ENCODE data around the gene ARHGAP27. TPM values are rescaled to one million over a fixed set of nuclear protein-coding genes. Genes with fewer than 3 reads are reported as not detected.
A peak's percentile ranks its signal among the peaks of the same experiment; 100 is the strongest.

Gene ARHGAP27
- total and polyA plus RNA-seq, 8 donors, result 7.7 to 390 (median 45.5) TPM

GRCh38 chr17:45385331-45385997 is 47.2 kb downstream of the ARHGAP27 start:
- Histone ChIP-seq H3K27ac (peak overlapping the region; percentile 12 to 68 (median 55)), H3K4me1 (peaks cover 15 to 37% (median 26%) of the 10 kb centered on the region in 4 donors), H3K36me3 (no peaks in the 10 kb centered on the region), H3K9me3 (no peaks in the 10 kb centered on the region), H3K4me3 (no peak overlapping the region), H3K27me3 (peaks cover 0 to 12% (median 0%) of the 10 kb centered on the region in 3 donors)
- TF ChIP-seq POLR2A (IDR thresholded peaks at IDR 0.05) (no peak), POLR2AphosphoS5 (IDR thresholded peaks at IDR 0.05) (peak in 2 of 3 donors; percentile 17 to 65), EP300 (IDR thresholded peaks at IDR 0.05) (no peak), CTCF (IDR thresholded peaks at IDR 0.05) (peak in 5 of 7 experiments; percentile 89 to 98 (median 98))
- DNase-seq, result peak; percentile 93 to 95
- intact Hi-C loops (cut with DNase I; ENCODE audit: low total_unique reads), result loop anchor here (5.0 to 10.0 kb wide), 2 partner anchors 61 to 163 kb away; partner anchors contain the start of gene FMNL1
- 4 to 12% (median 8%) methylated on average over 10 to 13 of the region's 13 CpGs for WGBS, 5 donors

- H3K36me3 ChIP-seq, result no peaks in the 10 kb centered on the region
- H3K4me3 ChIP-seq, result no peak overlapping the region
- intact Hi-C loops (cut with DNase I; ENCODE audit: low total_unique reads), result loop anchor here (5.0 to 10.0 kb wide), 3 partner anchors 60 to 163 kb away; partner anchors contain the start of gene FMNL1
- DNase-seq, result no peak
- no peak for TF ChIP-seq POLR2A (IDR thresholded peaks at IDR 0.05)
- TF ChIP-seq EP300 (IDR thresholded peaks at IDR 0.05), result no peak
- no peak for TF ChIP-seq POLR2AphosphoS5 (IDR thresholded peaks at IDR 0.05)
- no peak for TF ChIP-seq CTCF (IDR thresholded peaks at IDR 0.05)
- WGBS, 5 donors, result 65 to 74% (median 67%) methylated on average over 20 of the region's 20 CpGs
- H3K27me3 ChIP-seq, result peaks cover 0 to 12% (median 0%) of the 10 kb centered on the region in 3 donors
- H3K27ac ChIP-seq, result peak overlapping the region in 3 of 5 donors; percentile 42 to 55 (median 53)
- H3K4me1 ChIP-seq, result peaks cover 15 to 38% (median 28%) of the 10 kb centered on the region in 4 donors
- H3K9me3 ChIP-seq, result no peaks in the 10 kb centered on the region
Observed at GRCh38 chr17:45384789-45385262, 47.8 kb downstream of the ARHGAP27 start.

- TF ChIP-seq CTCF (IDR thresholded peaks at IDR 0.05) (no peak), EP300 (IDR thresholded peaks at IDR 0.05) (no peak), POLR2AphosphoS5 (IDR thresholded peaks at IDR 0.05) (no peak), POLR2A (IDR thresholded peaks at IDR 0.05) (no peak)
- no peak for DNase-seq
- Histone ChIP-seq H3K4me1 (peaks cover 15 to 38% (median 28%) of the 10 kb centered on the region in 4 donors), H3K27me3 (peaks cover 0 to 7% (median 0%) of the 10 kb centered on the region in 3 donors), H3K36me3 (no peaks in the 10 kb centered on the region), H3K9me3 (no peaks in the 10 kb centered on the region), H3K4me3 (no peak overlapping the region), H3K27ac (no peak overlapping the region)
- intact Hi-C loops (cut with DNase I; ENCODE audit: low total_unique reads), result loop anchor here (5.0 to 10.0 kb wide), 2 partner anchors 59 to 107 kb away; no protein-coding TSS in a partner anchor
- 37 to 49% (median 43%) methylated on average over 7 of the region's 7 CpGs for WGBS, 5 donors
Observed at GRCh38 chr17:45384047-45384788, 48.5 kb downstream of the ARHGAP27 start.

GRCh38 chr17:45383003-45383402 is 49.7 kb downstream of the ARHGAP27 start:
- H3K27ac ChIP-seq, result no peak overlapping the region
- no peaks in the 10 kb centered on the region for H3K36me3 ChIP-seq
- H3K4me1 ChIP-seq, result peaks cover 15 to 38% (median 28%) of the 10 kb centered on the region in 4 donors
- intact Hi-C loops (cut with DNase I; ENCODE audit: low total_unique reads), result loop anchor here (5.0 to 10.0 kb wide), 2 partner anchors 58 to 106 kb away; no protein-coding TSS in a partner anchor
- no peaks in the 10 kb centered on the region for H3K27me3 ChIP-seq
- WGBS, 5 donors, result 17 to 43% (median 37%) methylated on average over 1 of the region's 1 CpG
- no peak overlapping the region for H3K4me3 ChIP-seq
- no peaks in the 10 kb centered on the region for H3K9me3 ChIP-seq
- no peak for DNase-seq
- no peak for TF ChIP-seq POLR2AphosphoS5 (IDR thresholded peaks at IDR 0.05)
- TF ChIP-seq EP300 (IDR thresholded peaks at IDR 0.05), result no peak
- no peak for TF ChIP-seq CTCF (IDR thresholded peaks at IDR 0.05)
- no peak for TF ChIP-seq POLR2A (IDR thresholded peaks at IDR 0.05)

Measured in stomach (tissue), 9 donors.